HUES64 (cell line): ENCODE measurements around the gene HINT2. TPM values are rescaled to one million over a fixed set of nuclear protein-coding genes. Genes with fewer than 3 reads are reported as not detected.

Experiments used
- H3K27ac ChIP-seq: 2 replicates; pipeline ENCODE4 v1.7.0; 2013; ENCODE audit warnings: low read depth, low read length, inconsistent platforms
- H3K27me3 ChIP-seq: 2 replicates; pipeline ENCODE4 v1.6.1; 2013; ENCODE audit warnings: mild to moderate bottlenecking, low read length; ENCODE audit not compliant: insufficient read depth
- H3K36me3 ChIP-seq: 2 replicates; pipeline ENCODE4 v1.6.1; 2013; ENCODE audit warnings: mild to moderate bottlenecking, low read length; ENCODE audit not compliant: insufficient read depth
- H3K4me1 ChIP-seq: 2 replicates; pipeline ENCODE4 v1.6.1; 2013; ENCODE audit warnings: mild to moderate bottlenecking, low read length, moderate library complexity; ENCODE audit not compliant: insufficient read depth
- H3K4me3 ChIP-seq: 2 replicates; pipeline ENCODE4 v1.5.1; 2013; ENCODE audit warnings: mild to moderate bottlenecking, low read length, moderate library complexity
- H3K9ac ChIP-seq: 2 replicates; pipeline ENCODE4 v1.6.1; 2013; ENCODE audit warnings: mild to moderate bottlenecking, low read depth, low read length
- H3K9me3 ChIP-seq: 2 replicates; pipeline ENCODE4 v1.6.1; 2013; ENCODE audit warnings: low read depth, low read length; ENCODE audit not compliant: insufficient read depth
- WGBS: fragments of 150-250, 120-280 bp; methylation state at CpG from one replicate; pipeline ENCODE4 v1.1.7; 2013; ENCODE audit warnings: missing lambda C conversion rate; 5-methylcytosine and 5-hydroxymethylcytosine counted together
- polyA plus RNA-seq, 2 experiments: library from polyadenylated mRNA; stranded (reverse); fragments of 50-300 nt; gene quantifications; one replicate each; pipeline ENCODE4 v1.2.3, GENCODE V29; 2013

HINT2 gene
- 33.1 TPM for polyA plus RNA-seq (2013, experiment 1 of 2)
- 37.8 TPM for polyA plus RNA-seq (2013, experiment 2 of 2)

DNA sequence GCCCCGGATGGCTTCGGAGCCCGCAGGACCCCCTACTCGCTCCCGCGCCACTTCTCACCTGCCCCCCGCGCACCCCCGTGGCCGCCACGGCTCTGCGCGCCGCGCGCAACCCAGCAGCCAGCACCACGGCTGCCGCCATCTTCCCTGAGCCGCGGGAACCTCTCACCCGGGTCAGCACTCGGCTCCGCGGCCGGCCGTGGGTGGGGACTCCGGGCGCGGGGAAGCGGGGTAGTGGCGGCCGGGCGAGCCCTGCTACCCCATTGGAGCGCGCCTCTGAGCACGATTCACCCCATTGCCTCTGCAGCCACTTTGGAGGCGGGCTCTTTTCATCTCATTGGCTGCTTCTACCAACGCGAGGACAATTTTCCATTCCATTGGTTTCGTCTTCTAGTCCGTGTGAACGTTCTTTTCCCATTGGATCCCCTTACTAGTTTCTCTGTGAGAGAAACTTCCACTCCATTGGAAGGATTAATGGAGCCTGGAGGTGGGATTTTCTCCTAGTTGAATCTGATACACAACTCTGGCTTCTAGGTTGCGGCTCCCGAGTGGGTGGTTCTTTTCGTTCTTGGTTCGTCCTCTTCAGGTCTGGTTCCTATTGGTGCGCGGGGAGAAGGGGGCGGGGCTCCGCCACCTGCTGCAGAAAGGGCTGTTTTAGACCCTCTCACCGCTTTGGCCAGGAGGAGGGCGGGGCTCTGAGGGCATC is at the start of gene HINT2:
Gene HINT2 (minus strand): TSS at position 202 of the 703 bp plus-strand sequence. CDS start 63 bp downstream, at position 139.
- Histone ChIP-seq H3K9ac (peak within 1 kb of the TSS; percentile 90), H3K36me3 (no peaks in the 10 kb centered on the region), H3K4me3 (peak within 1 kb of the TSS; percentile 72), H3K9me3 (no peaks in the 10 kb centered on the region), H3K27me3 (0 out of 2 replicates have a peak, but pooled peaks cover 3% of the 10 kb centered on the region), H3K27ac (peak within 1 kb of the TSS; percentile 97), H3K4me1 (peaks cover 15% of the 10 kb centered on the region)
- WGBS: under 1% methylated on average over 52 of the region's 52 CpGs

DNA sequence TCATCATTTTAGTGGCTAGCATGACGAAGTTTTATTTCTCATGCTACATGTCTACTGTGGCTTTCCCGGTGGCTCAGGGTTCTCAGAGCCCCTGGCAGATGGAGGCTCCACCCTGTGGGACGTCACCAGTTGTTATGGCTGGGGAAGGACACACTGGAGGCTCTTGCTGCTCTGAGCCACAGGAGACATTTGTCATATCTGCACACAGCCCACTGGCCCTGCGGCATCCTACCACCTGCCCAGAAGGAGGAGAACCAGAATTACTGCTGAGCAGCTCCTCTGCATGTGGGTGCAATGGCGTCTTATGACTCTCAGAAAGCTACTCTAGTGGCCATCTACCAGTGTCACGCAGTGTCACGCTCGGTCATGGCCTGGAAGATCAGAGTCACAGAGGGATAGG is 48.7 kb upstream of the HINT2 start:
- Histone ChIP-seq H3K4me3 (no peak overlapping the region), H3K9me3 (no peaks in the 10 kb centered on the region), H3K4me1 (peaks cover 3% of the 10 kb centered on the region; the same call in 1 of the 2 replicates), H3K9ac (no peak overlapping the region), H3K36me3 (no peaks in the 10 kb centered on the region), H3K27me3 (0 out of 2 replicates have a peak, but pooled peaks cover 3% of the 10 kb centered on the region), H3K27ac (no peak overlapping the region)
- WGBS: 81% methylated on average over 8 of the region's 8 CpGs

GRCh38 chr9:35862328-35862727 is 47.5 kb upstream of the HINT2 start:
- WGBS: 91% methylated on average over 4 of the region's 4 CpGs
- Histone ChIP-seq H3K4me1 (no peaks in the 10 kb centered on the region), H3K4me3 (no peak overlapping the region), H3K36me3 (no peaks in the 10 kb centered on the region), H3K9ac (no peak overlapping the region), H3K9me3 (no peaks in the 10 kb centered on the region), H3K27ac (no peak overlapping the region), H3K27me3 (0 out of 2 replicates have a peak, but pooled peaks cover 3% of the 10 kb centered on the region)

DNA sequence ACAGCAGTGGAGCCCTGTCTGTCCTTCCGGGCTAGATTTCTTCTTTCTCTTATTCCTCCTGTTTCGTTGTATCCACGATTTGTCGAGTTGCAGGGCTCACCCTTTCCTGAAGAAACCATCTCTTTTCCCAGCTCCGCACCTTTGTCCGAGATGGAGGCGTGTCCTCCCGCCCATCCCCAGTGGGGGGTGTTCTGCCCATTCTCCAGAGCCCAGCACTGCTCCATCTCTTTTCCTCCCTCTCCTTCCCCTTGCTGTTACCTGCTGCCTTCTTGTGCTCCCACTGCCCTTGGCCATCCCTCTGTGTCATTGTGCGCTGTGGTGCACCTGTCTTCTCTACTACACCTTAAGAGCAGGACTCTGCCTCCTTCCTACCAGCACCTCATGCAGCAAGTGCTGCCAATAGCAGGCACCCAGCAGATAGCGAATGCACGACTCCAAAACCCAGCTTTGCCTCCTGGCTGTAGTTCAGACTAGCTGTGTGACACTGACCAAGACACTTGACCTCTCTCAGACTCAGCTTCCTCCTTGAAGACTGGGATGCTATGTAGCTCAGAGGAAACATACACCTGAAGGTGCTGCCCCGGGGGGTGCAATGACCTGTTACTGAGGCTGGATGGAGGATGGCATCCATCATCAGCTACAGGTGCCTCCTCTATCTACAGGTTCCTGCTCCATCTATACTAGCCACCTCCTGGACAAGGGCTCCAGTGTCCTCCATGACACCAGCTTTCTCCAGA is 46.5 kb upstream of the HINT2 start:
- Histone ChIP-seq H3K9me3 (no peaks in the 10 kb centered on the region), H3K9ac (no peak overlapping the region), H3K27ac (no peak overlapping the region), H3K36me3 (no peaks in the 10 kb centered on the region), H3K4me1 (no peaks in the 10 kb centered on the region), H3K4me3 (no peak overlapping the region), H3K27me3 (0 out of 2 replicates have a peak, but pooled peaks cover 3% of the 10 kb centered on the region)
- 61% methylated on average over 12 of the region's 12 CpGs for WGBS

DNA sequence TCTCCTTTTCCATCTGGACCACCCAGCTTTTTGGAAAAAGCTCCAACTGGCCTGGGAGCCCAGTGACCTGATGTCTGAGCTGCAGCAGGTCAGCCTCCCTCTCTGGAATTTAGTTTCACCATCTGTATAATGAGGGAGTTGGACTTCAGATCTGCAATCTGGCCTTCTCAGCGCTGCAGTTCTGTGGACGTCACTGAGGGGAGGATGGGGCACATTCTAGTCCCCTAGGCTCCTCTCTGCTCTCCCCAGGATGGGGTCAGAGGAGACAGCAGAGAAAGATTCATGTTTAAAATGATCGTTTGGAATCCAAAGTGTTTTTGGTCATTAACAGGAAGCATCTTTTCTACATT is 45.1 kb upstream of the HINT2 start:
- Histone ChIP-seq H3K27me3 (0 out of 2 replicates have a peak, but pooled peaks cover 3% of the 10 kb centered on the region), H3K36me3 (no peaks in the 10 kb centered on the region), H3K27ac (no peak overlapping the region), H3K9ac (no peak overlapping the region), H3K9me3 (no peaks in the 10 kb centered on the region), H3K4me3 (no peak overlapping the region), H3K4me1 (no peaks in the 10 kb centered on the region)
- 89% methylated on average over 3 of the region's 3 CpGs for WGBS

- Histone ChIP-seq H3K27ac (no peak overlapping the region), H3K4me1 (no peaks in the 10 kb centered on the region), H3K9ac (no peak overlapping the region), H3K4me3 (no peak overlapping the region), H3K36me3 (no peaks in the 10 kb centered on the region), H3K27me3 (0 out of 2 replicates have a peak, but pooled peaks cover 2% of the 10 kb centered on the region), H3K9me3 (no peaks in the 10 kb centered on the region)
- 86% methylated on average over 16 of the region's 16 CpGs for WGBS
These were observed 44.6 kb upstream of the HINT2 start for GRCh38 chr9:35859310-35859989.

- 94% methylated on average over 5 of the region's 5 CpGs for WGBS
These were observed 43.6 kb upstream of the HINT2 start for GRCh38 chr9:35858458-35858857.

GRCh38 chr9:35856882-35857281 is 42.0 kb upstream of the HINT2 start:
- Histone ChIP-seq H3K9me3 (no peaks in the 10 kb centered on the region), H3K27ac (no peak overlapping the region), H3K4me3 (no peak overlapping the region), H3K27me3 (no peaks in the 10 kb centered on the region), H3K4me1 (no peaks in the 10 kb centered on the region), H3K9ac (no peak overlapping the region), H3K36me3 (no peaks in the 10 kb centered on the region; the same call in 1 of the 2 replicates)
- 89% methylated on average over 5 of the region's 5 CpGs for WGBS

More at GRCh38 chr9:35858458-35858857, 43.6 kb upstream of the HINT2 start:
- H3K36me3 ChIP-seq: no peaks in the 10 kb centered on the region; the same call in 1 of the 2 replicates
- H3K4me3 ChIP-seq: no peak overlapping the region
- no peaks in the 10 kb centered on the region for H3K9me3 ChIP-seq
- no peak overlapping the region for H3K9ac ChIP-seq
- no peaks in the 10 kb centered on the region for H3K27me3 ChIP-seq
- H3K4me1 ChIP-seq: no peaks in the 10 kb centered on the region
- H3K27ac ChIP-seq: no peak overlapping the region

GRCh38 chr9:35856206-35856605 is 41.4 kb upstream of the HINT2 start:
- no peaks in the 10 kb centered on the region for H3K27me3 ChIP-seq
- H3K4me1 ChIP-seq: no peaks in the 10 kb centered on the region
- no peak overlapping the region for H3K4me3 ChIP-seq
- 78% methylated on average over 3 of the region's 3 CpGs for WGBS
- H3K36me3 ChIP-seq: no peaks in the 10 kb centered on the region; the same call in 1 of the 2 replicates
- H3K9me3 ChIP-seq: no peaks in the 10 kb centered on the region
- no peak overlapping the region for H3K27ac ChIP-seq
- H3K9ac ChIP-seq: no peak overlapping the region

DNA sequence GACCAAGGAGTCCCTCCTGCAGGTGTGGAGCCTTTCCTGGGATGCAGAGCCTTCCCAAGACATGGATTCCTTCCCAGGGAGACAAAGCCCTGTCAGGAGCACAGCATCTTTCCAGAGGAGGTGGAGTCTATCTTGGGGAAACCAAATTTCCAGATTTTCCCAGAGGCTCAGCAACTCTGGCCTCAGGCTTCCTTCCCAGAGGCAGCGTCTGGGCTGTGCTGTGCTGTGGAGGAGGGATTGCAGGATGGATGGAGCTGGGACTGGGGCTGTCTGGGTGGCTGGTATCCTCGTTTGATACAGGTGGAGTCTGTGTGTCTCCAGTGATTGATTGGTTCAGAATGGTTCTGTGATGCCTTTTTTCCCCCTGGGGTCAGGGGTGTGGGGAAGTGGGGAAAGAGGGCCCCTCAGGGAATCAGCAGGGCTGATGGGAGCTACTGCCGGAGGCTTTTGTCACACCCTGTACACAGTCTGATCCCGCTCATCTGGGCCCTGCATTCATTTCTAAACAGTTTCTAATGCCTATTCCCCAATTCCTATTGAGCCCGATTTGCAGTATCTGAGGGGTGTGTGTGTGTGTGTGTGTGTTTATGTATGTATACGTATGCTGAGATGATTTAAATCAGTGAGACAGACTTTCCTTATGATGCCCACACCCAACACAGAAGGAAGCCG is 39.4 kb upstream of the HINT2 start:
- Histone ChIP-seq H3K4me3 (no peak overlapping the region), H3K9ac (no peak overlapping the region), H3K27ac (no peak overlapping the region), H3K36me3 (no peaks in the 10 kb centered on the region; the same call in 1 of the 2 replicates), H3K4me1 (no peaks in the 10 kb centered on the region), H3K9me3 (no peaks in the 10 kb centered on the region), H3K27me3 (no peaks in the 10 kb centered on the region)
- 84% methylated on average over 7 of the region's 7 CpGs for WGBS
